LNCaP clone FGC (cell line): Measurements from ENCODE around the gene CPD.

ENCODE experiments used
- DNase-seq: peaks from one replicate; pipeline ENCODE4 v3.0.0-alpha.2; 2011; ENCODE audit warnings: low read depth
- H3K4me3 ChIP-seq: 2 replicates; pipeline ENCODE4 v1.5.1; 2011; ENCODE audit warnings: mild to moderate bottlenecking, low read depth, low read length, control low read depth
- CTCF ChIP-seq: IDR thresholded peaks from 2 replicates; pipeline ENCODE4 v1.5.1; 2012; ENCODE audit warnings: mild to moderate bottlenecking; ENCODE audit not compliant: control insufficient read depth, insufficient read depth; ENCODE audit errors: extremely low read depth

Gene CPD

GRCh38 chr17:30476726-30477082 is 98.0 kb downstream of the CPD start:
- DNase-seq = no peak
- no peak for TF ChIP-seq CTCF
- H3K4me3 ChIP-seq = peak overlapping the region; percentile 79

- peak; percentile 89 for TF ChIP-seq CTCF
- peak; percentile 90 for DNase-seq
These were observed 98.5 kb downstream of the CPD start, which contains the start of gene GOSR1 for GRCh38 chr17:30477083-30477773. Gene GOSR1, plus strand, starts transcription at chr17:30477408. Its CDS starts 26 bp downstream, at chr17:30477434.

GRCh38 chr17:30477774-30478115 is 99.0 kb downstream of the CPD start:
- DNase-seq = no peak
- TF ChIP-seq CTCF = no peak
- peak overlapping the region; percentile 79 for H3K4me3 ChIP-seq

More at GRCh38 chr17:30477083-30477773, 98.5 kb downstream of the CPD start, which contains the start of gene GOSR1:
- peak within 1 kb of the TSS; percentile 79 for H3K4me3 ChIP-seq

DNA sequence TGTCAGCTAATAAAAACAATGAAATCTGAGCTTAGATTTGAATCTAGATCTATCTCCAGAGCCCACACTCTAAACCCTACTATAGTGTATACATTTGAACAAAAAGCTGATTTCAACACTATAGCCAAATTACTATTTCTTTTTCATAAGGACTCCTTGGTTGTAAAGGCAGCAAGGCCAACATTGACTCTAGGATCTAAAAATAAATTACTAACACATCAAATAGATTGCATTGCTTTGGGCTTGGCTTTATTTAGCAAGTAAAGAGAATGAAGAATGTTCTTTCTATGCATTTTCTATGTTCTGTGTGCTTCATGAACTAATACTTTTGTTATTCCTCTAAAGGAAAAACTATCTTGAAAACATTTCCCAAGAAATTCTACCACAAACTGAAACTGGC is 103.8 kb downstream of the CPD start:
- H3K4me3 ChIP-seq = no peak overlapping the region
- no peak for DNase-seq
- TF ChIP-seq CTCF = no peak

- H3K4me3 ChIP-seq = no peak overlapping the region
- DNase-seq = no peak
- TF ChIP-seq CTCF = no peak
These were observed 104.4 kb downstream of the CPD start for GRCh38 chr17:30483159-30483558.

GRCh38 chr17:30493780-30494179 is 115.1 kb downstream of the CPD start:
- no peak for TF ChIP-seq CTCF

GRCh38 chr17:30495586-30495985 is 116.9 kb downstream of the CPD start:
- no peak for TF ChIP-seq CTCF
- H3K4me3 ChIP-seq = no peak overlapping the region
- no peak for DNase-seq

More at GRCh38 chr17:30493780-30494179, 115.1 kb downstream of the CPD start:
- no peak overlapping the region for H3K4me3 ChIP-seq
- DNase-seq = no peak
